ENCODE data around the gene TSC22D3. TPM values are rescaled to one million over a fixed set of nuclear protein-coding genes. Genes with fewer than 3 reads are reported as not detected.

Gene TSC22D3
- total RNA-seq, 1 donor from 2014 or later: 66.4 TPM

- no peak for ATAC-seq (ENCODE audit: poor library complexity)
- intact Hi-C loops (cut with DNase I): no loop called here
- DNase-seq: peak; percentile 60
Observed at GRCh38 chrX:107738272-107738671, 37.3 kb downstream of the TSC22D3 start.

GRCh38 chrX:107736781-107737531, 38.6 kb downstream of the TSC22D3 start:
- ATAC-seq (ENCODE audit: poor library complexity): peak; percentile 21

GRCh38 chrX:107734646-107735045, 40.9 kb downstream of the TSC22D3 start:
- intact Hi-C loops (cut with DNase I): loop anchor here (5.0 kb wide), 1 partner anchor 38 kb away; no protein-coding TSS in a partner anchor
- ATAC-seq (ENCODE audit: poor library complexity) (no peak), DNase-seq (no peak)

More at GRCh38 chrX:107736781-107737531, 38.6 kb downstream of the TSC22D3 start:
- intact Hi-C loops (cut with DNase I): no loop called here
- no peak for DNase-seq

GRCh38 chrX:107733686-107734085, 41.9 kb downstream of the TSC22D3 start:
- intact Hi-C loops (cut with DNase I): loop anchor here (5.0 kb wide), 1 partner anchor 39 kb away; no protein-coding TSS in a partner anchor
- DNase-seq (no peak), ATAC-seq (ENCODE audit: poor library complexity) (no peak)

- DNase-seq: peak; percentile 91
- peak; percentile 78 for ATAC-seq (ENCODE audit: poor library complexity)
- intact Hi-C loops (cut with DNase I): loop anchor here (5.0 kb wide), 1 partner anchor 40 kb away; no protein-coding TSS in a partner anchor
Observed at GRCh38 chrX:107731831-107732502, 43.6 kb downstream of the TSC22D3 start.

GRCh38 chrX:107730991-107731766, 44.4 kb downstream of the TSC22D3 start:
- intact Hi-C loops (cut with DNase I): loop anchor here (5.0 kb wide), 1 partner anchor 41 kb away; no protein-coding TSS in a partner anchor
- ATAC-seq (ENCODE audit: poor library complexity): no peak
- no peak for DNase-seq

GRCh38 chrX:107730298-107730655, 45.3 kb downstream of the TSC22D3 start:
- intact Hi-C loops (cut with DNase I): loop anchor here (5.0 kb wide), 1 partner anchor 42 kb away; no protein-coding TSS in a partner anchor
- ATAC-seq (ENCODE audit: poor library complexity) (no peak), DNase-seq (no peak)

- ATAC-seq (ENCODE audit: poor library complexity) (peak; percentile 77), DNase-seq (peak; percentile 69)
- intact Hi-C loops (cut with DNase I): loop anchor here (5.0 kb wide), 1 partner anchor 43 kb away; no protein-coding TSS in a partner anchor
Observed at GRCh38 chrX:107729558-107730297, 45.9 kb downstream of the TSC22D3 start.

- intact Hi-C loops (cut with DNase I): no loop called here
- ATAC-seq (ENCODE audit: poor library complexity): peak; percentile 66
- DNase-seq: no peak
Observed at GRCh38 chrX:107728371-107729099, 47.1 kb downstream of the TSC22D3 start.

GRCh38 chrX:107726816-107727534, 48.6 kb downstream of the TSC22D3 start:
- intact Hi-C loops (cut with DNase I): no loop called here
- ATAC-seq (ENCODE audit: poor library complexity): no peak
- DNase-seq: no peak

- intact Hi-C loops (cut with DNase I): no loop called here
- ATAC-seq (ENCODE audit: poor library complexity) (no peak), DNase-seq (no peak)
Observed at GRCh38 chrX:107725761-107726555, 49.6 kb downstream of the TSC22D3 start.

GRCh38 chrX:107724653-107725052, 50.9 kb downstream of the TSC22D3 start:
- no peak for DNase-seq
- intact Hi-C loops (cut with DNase I): no loop called here
- ATAC-seq (ENCODE audit: poor library complexity): no peak

- ATAC-seq (ENCODE audit: poor library complexity) (no peak), DNase-seq (no peak)
- intact Hi-C loops (cut with DNase I): no loop called here
Observed at GRCh38 chrX:107723511-107723910, 52.1 kb downstream of the TSC22D3 start.

GRCh38 chrX:107721966-107722707, 53.5 kb downstream of the TSC22D3 start:
- ATAC-seq (ENCODE audit: poor library complexity) (no peak), DNase-seq (no peak)
- intact Hi-C loops (cut with DNase I): no loop called here

GRCh38 chrX:107721318-107721717, 54.3 kb downstream of the TSC22D3 start:
- no peak for ATAC-seq (ENCODE audit: poor library complexity)
- DNase-seq: no peak
- intact Hi-C loops (cut with DNase I): no loop called here

GRCh38 chrX:107718156-107718621, 57.4 kb downstream of the TSC22D3 start:
- ATAC-seq (ENCODE audit: poor library complexity) (peak; percentile 39), DNase-seq (no peak)
- intact Hi-C loops (cut with DNase I): loop anchor here (5.0 kb wide), 1 partner anchor 54 kb away; no protein-coding TSS in a partner anchor

All from Right ventricle myocardium superior (tissue), 1 donor.